GM19099 (cell line): ENCODE measurements around the gene MVB12B.

ENCODE experiments used
- POLR2A ChIP-seq: IDR thresholded peaks from 3 replicates; pipeline ENCODE4 v1.6.1; 2011; ENCODE audit warnings: low read depth; ENCODE audit not compliant: insufficient read length; ENCODE audit errors: extremely low read depth

Gene MVB12B

GRCh38 chr9:126487856-126488255, 161.2 kb downstream of the MVB12B start:
- TF ChIP-seq POLR2A = no peak

- TF ChIP-seq POLR2A = no peak
These were observed 161.7 kb downstream of the MVB12B start for GRCh38 chr9:126488310-126488709.

- TF ChIP-seq POLR2A = no peak
These were observed 162.3 kb downstream of the MVB12B start for GRCh38 chr9:126488881-126489404.

GRCh38 chr9:126489581-126490213, 163.1 kb downstream of the MVB12B start:
- TF ChIP-seq POLR2A = no peak

- TF ChIP-seq POLR2A = no peak
These were observed 163.6 kb downstream of the MVB12B start for GRCh38 chr9:126490214-126490631.

- no peak for TF ChIP-seq POLR2A
These were observed 164.4 kb downstream of the MVB12B start for GRCh38 chr9:126490871-126491567.

GRCh38 chr9:126491568-126491879, 164.9 kb downstream of the MVB12B start:
- TF ChIP-seq POLR2A = no peak

- no peak for TF ChIP-seq POLR2A
These were observed 165.3 kb downstream of the MVB12B start for GRCh38 chr9:126491949-126492348.

GRCh38 chr9:126494264-126494663, 167.6 kb downstream of the MVB12B start:
- TF ChIP-seq POLR2A = no peak

GRCh38 chr9:126494746-126495145, 168.1 kb downstream of the MVB12B start:
- TF ChIP-seq POLR2A = no peak

GRCh38 chr9:126495411-126496180, 169.0 kb downstream of the MVB12B start:
- no peak for TF ChIP-seq POLR2A

- no peak for TF ChIP-seq POLR2A
These were observed 169.6 kb downstream of the MVB12B start for GRCh38 chr9:126496181-126496576.

- TF ChIP-seq POLR2A = no peak
These were observed 170.4 kb downstream of the MVB12B start for GRCh38 chr9:126496781-126497659.

GRCh38 chr9:126497660-126498275, 171.1 kb downstream of the MVB12B start:
- TF ChIP-seq POLR2A = no peak
